DND-41 (cell line): ENCODE data around the gene BLID.

ENCODE experiments used
- ATAC-seq: fragments of 200-7000 bp; cut with Tn5 transposase; 3 replicates; pipeline ENCODE4 v1.9.1; 2021; ENCODE audit warnings: low read depth; ENCODE audit not compliant: insufficient read depth
- DNase-seq: peaks from one replicate; pipeline ENCODE4 v3.0.0-alpha.2; 2020
- H2AFZ ChIP-seq: 2 replicates; pipeline ENCODE4 v1.6.0; 2012; ENCODE audit warnings: low read depth, low read length
- H3K27ac ChIP-seq: 2 replicates; pipeline ENCODE4 v1.5.1; 2012; ENCODE audit warnings: low read length, inconsistent platforms
- H3K27me3 ChIP-seq: fragments of 200-600 bp; sonication (generic); 2 replicates; pipeline ENCODE4 v1.6.0; 2012; ENCODE audit warnings: low read length, mild to moderate bottlenecking, inconsistent platforms; ENCODE audit not compliant: insufficient read depth, poor library complexity
- H3K36me3 ChIP-seq: 2 replicates; pipeline ENCODE4 v1.5.1; 2012; ENCODE audit warnings: low read length, inconsistent platforms; ENCODE audit not compliant: insufficient read depth
- H3K4me1 ChIP-seq: 2 replicates; pipeline ENCODE4 v1.5.1; 2012; ENCODE audit warnings: mild to moderate bottlenecking, low read length; ENCODE audit not compliant: insufficient read depth
- H3K4me2 ChIP-seq: 2 replicates; pipeline ENCODE4 v1.6.0; 2012; ENCODE audit warnings: mild to moderate bottlenecking, moderate library complexity, low read length, inconsistent platforms; ENCODE audit not compliant: insufficient read depth
- H3K4me3 ChIP-seq, 2 experiments: fragments of 200-600 bp in 1 of 2; shearing (Covaris generic) in 1 of 2; 2 replicates each; pipeline ENCODE4 v1.5.1; 2012 to 2016; ENCODE audit warnings: inconsistent platforms in 2 of 2, low read length in 2 of 2, mild to moderate bottlenecking in 2 of 2, low read depth in 1 of 2, moderate library complexity in 1 of 2
- H3K79me2 ChIP-seq: 2 replicates; pipeline ENCODE4 v1.6.0; 2012; ENCODE audit warnings: low read length, inconsistent platforms; ENCODE audit not compliant: insufficient read depth
- H3K9ac ChIP-seq: 2 replicates; pipeline ENCODE4 v1.6.0; 2012; ENCODE audit warnings: low read depth, mild to moderate bottlenecking, inconsistent platforms, low read length, moderate library complexity
- H3K9me3 ChIP-seq: 2 replicates; pipeline ENCODE4 v1.5.1; 2012; ENCODE audit warnings: low read length, moderate library complexity, mild to moderate bottlenecking, inconsistent platforms; ENCODE audit not compliant: insufficient read depth, severe bottlenecking
- H4K20me1 ChIP-seq: 2 replicates; pipeline ENCODE4 v1.6.0; 2012; ENCODE audit warnings: low read length; ENCODE audit not compliant: insufficient read depth
- CTCF ChIP-seq: IDR thresholded peaks from 2 replicates; pipeline ENCODE4 v1.5.1; 2012; ENCODE audit warnings: borderline replicate concordance, low read length, moderate library complexity, mild to moderate bottlenecking; ENCODE audit not compliant: poor library complexity, severe bottlenecking; ENCODE audit errors: extremely low read depth
- EZH2 ChIP-seq: IDR thresholded peaks from 3 replicates; pipeline ENCODE4 v1.6.1; 2012; ENCODE audit warnings: borderline replicate concordance, low read depth, mild to moderate bottlenecking, moderate library complexity, low read length, inconsistent platforms; ENCODE audit not compliant: severe bottlenecking

The BLID gene

GRCh38 chr11:122107045-122107444, 9.0 kb downstream of the BLID start:
- no peak for DNase-seq
- no peak overlapping the region for H3K4me3 ChIP-seq
- H3K9me3 ChIP-seq = no peaks in the 10 kb centered on the region
- H3K27ac ChIP-seq = no peak overlapping the region
- H4K20me1 ChIP-seq = no peaks in the 10 kb centered on the region
- no peak overlapping the region for H3K4me2 ChIP-seq
- H3K4me1 ChIP-seq = no peaks in the 10 kb centered on the region
- H3K9ac ChIP-seq = no peak overlapping the region
- TF ChIP-seq EZH2 (no peak), CTCF (no peak)
- ATAC-seq = no peak
- H3K27me3 ChIP-seq = peaks cover 14% of the 10 kb centered on the region
- H2AFZ ChIP-seq = no peak overlapping the region
- H3K36me3 ChIP-seq = no peaks in the 10 kb centered on the region
- no peaks in the 10 kb centered on the region for H3K79me2 ChIP-seq

GRCh38 chr11:122105044-122105758, 10.8 kb downstream of the BLID start:
- Histone ChIP-seq H3K27me3 (peaks cover 19% of the 10 kb centered on the region), H3K4me1 (no peaks in the 10 kb centered on the region), H3K9ac (no peak overlapping the region), H3K79me2 (no peaks in the 10 kb centered on the region), H3K4me2 (no peak overlapping the region), H4K20me1 (no peaks in the 10 kb centered on the region), H3K9me3 (no peaks in the 10 kb centered on the region), H2AFZ (no peak overlapping the region), H3K4me3 (no peak overlapping the region), H3K36me3 (no peaks in the 10 kb centered on the region), H3K27ac (no peak overlapping the region)
- DNase-seq (no peak), ATAC-seq (no peak)
- TF ChIP-seq EZH2 = no peak
- TF ChIP-seq CTCF = no peak

- DNase-seq (no peak), ATAC-seq (no peak)
- TF ChIP-seq CTCF = no peak
- TF ChIP-seq EZH2 = no peak
- no peak overlapping the region for H2AFZ ChIP-seq
- no peak overlapping the region for H3K4me2 ChIP-seq
- no peak overlapping the region for H3K27ac ChIP-seq
- H3K4me1 ChIP-seq = no peaks in the 10 kb centered on the region
- peaks cover 20% of the 10 kb centered on the region for H3K27me3 ChIP-seq
- H3K9ac ChIP-seq = no peak overlapping the region
- H3K4me3 ChIP-seq = no peak overlapping the region
- no peaks in the 10 kb centered on the region for H3K79me2 ChIP-seq
- H3K36me3 ChIP-seq = no peaks in the 10 kb centered on the region
- H4K20me1 ChIP-seq = no peaks in the 10 kb centered on the region
- H3K9me3 ChIP-seq = no peaks in the 10 kb centered on the region
These were observed 11.7 kb downstream of the BLID start for GRCh38 chr11:122104341-122104740.
